Measurements from ENCODE around the gene CCNB1. TPM values are rescaled to one million over a fixed set of nuclear protein-coding genes. Genes with fewer than 3 reads are reported as not detected.

CCNB1 gene
- total RNA-seq, 1 experiment from 2014 or later = 281 TPM

DNA sequence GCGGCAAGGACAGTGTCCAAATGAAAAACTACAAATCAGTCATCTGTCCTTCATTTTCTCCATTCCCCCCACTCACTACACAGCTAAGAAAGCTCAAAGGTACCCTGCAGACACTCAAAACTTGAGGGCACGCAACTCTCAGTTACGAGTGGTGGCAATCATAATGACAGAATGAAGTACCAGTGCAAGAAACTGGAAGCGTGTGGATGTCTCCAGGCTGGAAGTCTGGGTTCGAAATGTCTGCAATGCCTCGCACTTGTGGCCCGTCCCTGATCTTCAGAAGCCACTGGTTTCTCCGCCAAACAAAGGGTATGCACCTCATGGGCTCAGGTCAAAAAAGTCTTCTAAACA is 21.8 kb downstream of the CCNB1 start:
- ChIA-PET RAD21 (ENCODE audit: low non-redundant PET in 1 of 2, low total read pairs in 2 of 2, uncharacterized antibody in 2 of 2, unreplicated experiment in 2 of 2) (interaction anchor here in 1 of 2 experiments (0.6 kb wide), 1 partner anchor 58 kb away, joined by 3 read pairs; no protein-coding TSS in a partner anchor), POLR2A (interaction anchor here (1.5 kb wide), 1 partner anchor 22 kb away, joined by 4 read pairs; the partner anchor contains the start of gene CCNB1), CTCF (no interaction called here)
- no peaks in the 10 kb centered on the region for H3K27me3 ChIP-seq (ENCODE audit: insufficient read depth, low read length)
- peak overlapping the region; percentile 81 for H3K4me2 ChIP-seq (ENCODE audit: low read length)
- peak overlapping the region; percentile 92 for H3K9ac ChIP-seq (ENCODE audit: low read length)
- H3K79me2 ChIP-seq (ENCODE audit: insufficient read depth, low read length) = peaks cover 14% of the 10 kb centered on the region
- H3K9me2 ChIP-seq (ENCODE audit: insufficient read depth) = no peaks in the 10 kb centered on the region
- H3K36me3 ChIP-seq (ENCODE audit: control insufficient read depth in 1 of 2, insufficient read depth in 2 of 2, low read length in 2 of 2) = peaks cover 1 to 3% of the 10 kb centered on the region in 2 experiments; a peak in 2 of 4 replicates
- H3K27ac ChIP-seq (ENCODE audit: low read depth, low read length) = peak overlapping the region; percentile 74
- no peak for TF ChIP-seq ZNF274 (IDR thresholded peaks at IDR 0.05; ENCODE audit: low read depth, low read length)
- BruUV-seq (replicated peaks) = TSS peak; percentile 95
- H2AFZ ChIP-seq (ENCODE audit: low read depth, low read length, poor library complexity, severe bottlenecking) = peak overlapping the region; percentile 87
- peak overlapping the region; percentile 71 to 93 for H3K4me3 ChIP-seq (replicated peaks in 1 of 2; ENCODE audit: low read depth in 1 of 2, low read length in 2 of 2)
- intact Hi-C loops (cut with micrococcal nuclease) = loop anchor here (2.0 kb wide), 1 partner anchor 28 kb away; a partner anchor contains a TSS
- ATAC-seq = 0 out of 2 replicates have a peak, but pooled peaks have one; percentile 1
- peaks cover 2 to 14% of the 10 kb centered on the region in 2 experiments; a peak in 2 of 4 replicates for H3K4me1 ChIP-seq (ENCODE audit: control insufficient read depth in 1 of 2, insufficient read depth in 2 of 2, low read length in 2 of 2)
- no peaks in the 10 kb centered on the region for H3K9me3 ChIP-seq (ENCODE audit: control insufficient read depth in 1 of 2, insufficient read depth in 1 of 2, low read depth in 1 of 2, low read length in 2 of 2)
- no peaks in the 10 kb centered on the region for H4K20me1 ChIP-seq (ENCODE audit: insufficient read depth)
- no peak for DNase-seq (ENCODE audit: low read depth, low spot score)

DNA sequence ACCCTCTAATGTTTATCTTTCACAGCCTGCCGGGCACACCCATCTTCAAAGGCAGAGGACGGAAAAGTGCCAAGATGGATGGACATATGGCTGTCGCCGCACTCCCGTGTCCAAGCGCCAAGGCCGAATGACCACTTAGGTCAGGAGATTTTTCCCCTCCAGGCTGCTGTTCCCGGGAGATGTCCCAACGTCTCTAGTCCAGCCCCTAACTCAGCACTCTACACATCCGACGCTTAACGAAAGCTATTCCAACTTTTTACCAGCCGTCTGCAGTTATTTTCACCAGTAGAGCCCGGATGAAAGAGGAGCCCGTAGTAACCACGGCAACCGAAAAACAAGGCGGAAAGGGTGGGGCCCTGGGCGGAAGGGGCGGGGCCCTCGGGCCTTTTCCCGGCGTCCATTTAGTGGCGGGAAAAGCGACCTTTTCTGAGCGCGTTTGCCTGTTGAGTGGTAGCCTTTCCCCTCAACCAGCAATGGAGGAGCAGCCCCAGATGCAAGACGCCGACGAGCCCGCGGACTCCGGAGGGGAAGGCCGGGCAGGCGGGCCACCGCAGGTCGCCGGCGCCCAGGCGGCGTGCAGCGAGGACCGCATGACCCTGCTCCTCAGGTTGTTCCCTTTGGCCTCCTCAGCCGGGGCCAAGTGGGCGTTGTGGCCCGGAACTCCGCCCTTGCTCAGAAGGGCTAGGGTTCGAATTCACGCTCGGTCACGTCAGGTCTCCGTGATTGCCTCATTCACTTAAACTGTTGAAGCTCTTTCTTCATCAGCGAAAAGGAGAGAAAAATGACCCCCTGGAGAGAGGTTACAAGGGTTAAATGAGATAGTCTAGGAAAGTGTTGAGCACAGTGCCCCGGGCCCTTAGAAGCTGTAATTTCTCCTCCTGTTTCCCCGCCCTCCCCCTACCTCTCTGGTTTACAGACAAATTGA is 22.5 kb downstream of the CCNB1 start, which contains the start of gene CENPH:
Gene CENPH, plus strand, starts transcription at position 422 of the 925 bp plus-strand sequence. Its CDS starts 52 bp downstream, at position 474.
- H3K4me3 ChIP-seq (replicated peaks in 1 of 2; ENCODE audit: low read depth in 1 of 2, low read length in 2 of 2) = peak within 1 kb of the TSS; percentile 71 to 93
- POLR2A ChIA-PET = interaction anchor here (1.4 to 1.5 kb wide), 2 partner anchors 22 to 45 kb away, joined by 3 to 4 read pairs; partner anchors contain the start of genes CCNB1 and CDK7
- H3K27me3 ChIP-seq (ENCODE audit: insufficient read depth, low read length) = no peaks in the 10 kb centered on the region
- H3K27ac ChIP-seq (ENCODE audit: low read depth, low read length) = peak within 1 kb of the TSS; percentile 74
- intact Hi-C loops (cut with micrococcal nuclease) = loop anchor here (2.0 to 10.0 kb wide), 2 partner anchors 27 to 55 kb away; a partner anchor contains a TSS
- H2AFZ ChIP-seq (ENCODE audit: low read depth, low read length, poor library complexity, severe bottlenecking) = peak within 1 kb of the TSS; percentile 87
- H3K9me3 ChIP-seq (ENCODE audit: control insufficient read depth in 1 of 2, insufficient read depth in 1 of 2, low read depth in 1 of 2, low read length in 2 of 2) = no peaks in the 10 kb centered on the region
- H3K9me2 ChIP-seq (ENCODE audit: insufficient read depth) = no peaks in the 10 kb centered on the region
- RAD21 ChIA-PET (ENCODE audit: low non-redundant PET in 1 of 2, low total read pairs in 2 of 2, uncharacterized antibody in 2 of 2, unreplicated experiment in 2 of 2) = interaction anchor here in 1 of 2 experiments (0.6 kb wide), 1 partner anchor 57 kb away, joined by 3 read pairs; no protein-coding TSS in a partner anchor
- H3K36me3 ChIP-seq (ENCODE audit: control insufficient read depth in 1 of 2, insufficient read depth in 2 of 2, low read length in 2 of 2) = peaks cover 5 to 7% of the 10 kb centered on the region in 2 experiments; a peak in 2 of 4 replicates
- CTCF ChIA-PET = interaction anchor here (0.8 to 1.6 kb wide), 2 partner anchors 96 to 145 kb away, joined by 4 to 6 read pairs; partner anchors contain the start of gene SLC30A5
- peak within 1 kb of the TSS; percentile 81 for H3K4me2 ChIP-seq (ENCODE audit: low read length)
- BruUV-seq (replicated peaks) = no TSS peak
- H3K9ac ChIP-seq (ENCODE audit: low read length) = peak within 1 kb of the TSS; percentile 92
- ATAC-seq (peak; percentile 93), DNase-seq (ENCODE audit: low read depth, low spot score) (peak; percentile 81)
- H3K4me1 ChIP-seq (ENCODE audit: control insufficient read depth in 1 of 2, insufficient read depth in 2 of 2, low read length in 2 of 2) = peaks cover 2 to 14% of the 10 kb centered on the region in 2 experiments; a peak in 2 of 4 replicates
- no peaks in the 10 kb centered on the region for H4K20me1 ChIP-seq (ENCODE audit: insufficient read depth)
- H3K79me2 ChIP-seq (ENCODE audit: insufficient read depth, low read length) = peaks cover 14% of the 10 kb centered on the region
- TF ChIP-seq EZH2phosphoT487 (IDR thresholded peaks at IDR 0.05; ENCODE audit: borderline replicate concordance) = no peak
- TF ChIP-seq, protein P1, sequence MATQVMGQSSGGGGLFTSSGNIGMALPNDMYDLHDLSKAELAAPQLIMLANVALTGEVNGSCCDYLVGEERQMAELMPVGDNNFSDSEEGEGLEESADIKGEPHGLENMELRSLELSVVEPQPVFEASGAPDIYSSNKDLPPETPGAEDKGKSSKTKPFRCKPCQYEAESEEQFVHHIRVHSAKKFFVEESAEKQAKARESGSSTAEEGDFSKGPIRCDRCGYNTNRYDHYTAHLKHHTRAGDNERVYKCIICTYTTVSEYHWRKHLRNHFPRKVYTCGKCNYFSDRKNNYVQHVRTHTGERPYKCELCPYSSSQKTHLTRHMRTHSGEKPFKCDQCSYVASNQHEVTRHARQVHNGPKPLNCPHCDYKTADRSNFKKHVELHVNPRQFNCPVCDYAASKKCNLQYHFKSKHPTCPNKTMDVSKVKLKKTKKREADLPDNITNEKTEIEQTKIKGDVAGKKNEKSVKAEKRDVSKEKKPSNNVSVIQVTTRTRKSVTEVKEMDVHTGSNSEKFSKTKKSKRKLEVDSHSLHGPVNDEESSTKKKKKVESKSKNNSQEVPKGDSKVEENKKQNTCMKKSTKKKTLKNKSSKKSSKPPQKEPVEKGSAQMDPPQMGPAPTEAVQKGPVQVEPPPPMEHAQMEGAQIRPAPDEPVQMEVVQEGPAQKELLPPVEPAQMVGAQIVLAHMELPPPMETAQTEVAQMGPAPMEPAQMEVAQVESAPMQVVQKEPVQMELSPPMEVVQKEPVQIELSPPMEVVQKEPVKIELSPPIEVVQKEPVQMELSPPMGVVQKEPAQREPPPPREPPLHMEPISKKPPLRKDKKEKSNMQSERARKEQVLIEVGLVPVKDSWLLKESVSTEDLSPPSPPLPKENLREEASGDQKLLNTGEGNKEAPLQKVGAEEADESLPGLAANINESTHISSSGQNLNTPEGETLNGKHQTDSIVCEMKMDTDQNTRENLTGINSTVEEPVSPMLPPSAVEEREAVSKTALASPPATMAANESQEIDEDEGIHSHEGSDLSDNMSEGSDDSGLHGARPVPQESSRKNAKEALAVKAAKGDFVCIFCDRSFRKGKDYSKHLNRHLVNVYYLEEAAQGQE (IDR thresholded peaks at IDR 0.05; ENCODE audit: low read depth) = no peak
- no peak; the same call in 1 of the 2 replicates for TF ChIP-seq ZFX (IDR thresholded peaks at IDR 0.05)
- TF ChIP-seq JUND (IDR thresholded peaks at IDR 0.05) = no peak
- TF ChIP-seq SP1 (IDR thresholded peaks at IDR 0.05; ENCODE audit: low read depth) = peak; percentile 71
- TF ChIP-seq, protein P2, sequence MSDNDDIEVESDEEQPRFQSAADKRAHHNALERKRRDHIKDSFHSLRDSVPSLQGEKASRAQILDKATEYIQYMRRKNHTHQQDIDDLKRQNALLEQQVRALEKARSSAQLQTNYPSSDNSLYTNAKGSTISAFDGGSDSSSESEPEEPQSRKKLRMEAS (IDR thresholded peaks at IDR 0.05) = peak; percentile 79; the same call in 1 of the 2 replicates
- TF ChIP-seq, protein P3, sequence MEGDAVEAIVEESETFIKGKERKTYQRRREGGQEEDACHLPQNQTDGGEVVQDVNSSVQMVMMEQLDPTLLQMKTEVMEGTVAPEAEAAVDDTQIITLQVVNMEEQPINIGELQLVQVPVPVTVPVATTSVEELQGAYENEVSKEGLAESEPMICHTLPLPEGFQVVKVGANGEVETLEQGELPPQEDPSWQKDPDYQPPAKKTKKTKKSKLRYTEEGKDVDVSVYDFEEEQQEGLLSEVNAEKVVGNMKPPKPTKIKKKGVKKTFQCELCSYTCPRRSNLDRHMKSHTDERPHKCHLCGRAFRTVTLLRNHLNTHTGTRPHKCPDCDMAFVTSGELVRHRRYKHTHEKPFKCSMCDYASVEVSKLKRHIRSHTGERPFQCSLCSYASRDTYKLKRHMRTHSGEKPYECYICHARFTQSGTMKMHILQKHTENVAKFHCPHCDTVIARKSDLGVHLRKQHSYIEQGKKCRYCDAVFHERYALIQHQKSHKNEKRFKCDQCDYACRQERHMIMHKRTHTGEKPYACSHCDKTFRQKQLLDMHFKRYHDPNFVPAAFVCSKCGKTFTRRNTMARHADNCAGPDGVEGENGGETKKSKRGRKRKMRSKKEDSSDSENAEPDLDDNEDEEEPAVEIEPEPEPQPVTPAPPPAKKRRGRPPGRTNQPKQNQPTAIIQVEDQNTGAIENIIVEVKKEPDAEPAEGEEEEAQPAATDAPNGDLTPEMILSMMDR (IDR thresholded peaks at IDR 0.05 in 2 of 3, conservative IDR thresholded peaks at IDR 0.05 in 1 of 3; ENCODE audit: borderline replicate concordance in 1 of 3, insufficient read depth in 1 of 3, low read depth in 2 of 3, low read length in 2 of 3) = no peak
- TF ChIP-seq SRF (IDR thresholded peaks at IDR 0.05; ENCODE audit: low read depth) = no peak
- no peak for TF ChIP-seq ZNF274 (IDR thresholded peaks at IDR 0.05; ENCODE audit: low read depth, low read length)
- no peak for TF ChIP-seq FOSL1 (IDR thresholded peaks at IDR 0.05; ENCODE audit: low read depth)
- TF ChIP-seq YY1 (IDR thresholded peaks at IDR 0.05; ENCODE audit: extremely low read depth, insufficient replicate concordance, low read depth, low read length) = peak; percentile 41

Measured in HCT116 (cell line).